Glutamatergic neuron (in vitro differentiated cells): ENCODE results near the gene NOS1AP. TPM values are rescaled to one million over a fixed set of nuclear protein-coding genes. Genes with fewer than 3 reads are reported as not detected.

ENCODE experiments used
- DNase-seq: peaks from one replicate; pipeline ENCODE4 v3.0.0; 2022
- H3K27ac Mint-ChIP-seq: one replicate; pipeline ENCODE4 v1.8.0; 2020; ENCODE audit warnings: mild to moderate bottlenecking, mixed read lengths, inconsistent platforms; ENCODE audit not compliant: unreplicated experiment
- H3K27me3 Mint-ChIP-seq: one replicate; pipeline ENCODE4 v1.8.0; 2020; ENCODE audit warnings: mild to moderate bottlenecking, moderate library complexity, mixed read lengths, inconsistent platforms; ENCODE audit not compliant: unreplicated experiment
- H3K36me3 Mint-ChIP-seq: one replicate; pipeline ENCODE4 v1.8.0; 2020; ENCODE audit warnings: mild to moderate bottlenecking, mixed read lengths, inconsistent platforms; ENCODE audit not compliant: unreplicated experiment
- H3K4me1 Mint-ChIP-seq: one replicate; pipeline ENCODE4 v1.8.0; 2020; ENCODE audit warnings: mild to moderate bottlenecking, low read depth, mixed read lengths, inconsistent platforms; ENCODE audit not compliant: unreplicated experiment
- H3K4me3 Mint-ChIP-seq: one replicate; pipeline ENCODE4 v1.8.0; 2020; ENCODE audit warnings: mild to moderate bottlenecking, mixed read lengths, inconsistent platforms; ENCODE audit not compliant: unreplicated experiment
- H3K9me3 Mint-ChIP-seq: one replicate; pipeline ENCODE4 v1.8.0; 2020; ENCODE audit warnings: mild to moderate bottlenecking, moderate library complexity, mixed read lengths, inconsistent platforms; ENCODE audit not compliant: unreplicated experiment
- CTCF ChIP-seq: fragments of 200-600 bp; sonication (generic); IDR thresholded peaks from one replicate; pipeline ENCODE4 v1.5.0; 2021; ENCODE audit not compliant: partially characterized antibody, unreplicated experiment
- total RNA-seq: library from RNA; stranded (reverse); fragmentation: NEBNext Ultra II Directional; extraction: Animal tissue kit (Norgen Biotek cat#: 25700); gene quantifications from one replicate; pipeline ENCODE4 v1.2.1, GENCODE V29; 2021; ENCODE audit not compliant: unreplicated experiment

Gene NOS1AP
- total RNA-seq, 1 donor from 2014 or later = 12.7 TPM

DNA sequence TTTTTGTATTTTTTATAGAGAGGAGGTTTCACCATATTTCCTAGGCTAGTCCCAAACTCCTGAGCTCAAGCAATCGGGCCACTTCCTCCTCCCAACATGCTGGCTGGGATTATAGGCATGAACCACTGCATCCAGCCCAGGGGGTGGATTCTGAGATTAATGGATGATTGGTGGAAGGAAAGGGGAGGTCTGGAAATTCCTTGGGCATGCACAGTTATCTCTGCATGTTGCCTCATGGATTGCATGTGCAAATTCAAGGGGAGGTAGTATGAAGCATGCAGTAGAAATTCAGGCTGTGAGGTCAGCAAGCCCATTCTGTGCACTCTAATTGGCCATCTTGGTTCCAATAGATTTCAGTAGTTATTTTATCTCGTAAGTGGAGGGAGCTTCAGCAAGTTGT lies 182.7 kb downstream of the NOS1AP start:
- no peak for TF ChIP-seq CTCF
- Mint-ChIP-seq H3K27me3 (no peaks in the 10 kb centered on the region), H3K36me3 (no peaks in the 10 kb centered on the region), H3K4me1 (peaks cover 2% of the 10 kb centered on the region), H3K27ac (no peak overlapping the region), H3K9me3 (no peaks in the 10 kb centered on the region), H3K4me3 (no peak overlapping the region)
- no peak for DNase-seq

GRCh38 chr1:162253790-162254189 lies 184.3 kb downstream of the NOS1AP start:
- Mint-ChIP-seq H3K4me1 (peaks cover 2% of the 10 kb centered on the region), H3K27ac (no peak overlapping the region), H3K4me3 (no peak overlapping the region), H3K27me3 (no peaks in the 10 kb centered on the region), H3K9me3 (no peaks in the 10 kb centered on the region), H3K36me3 (no peaks in the 10 kb centered on the region)
- no peak for TF ChIP-seq CTCF
- DNase-seq = no peak

- DNase-seq = no peak
- H3K36me3 Mint-ChIP-seq = no peaks in the 10 kb centered on the region
- H3K4me3 Mint-ChIP-seq = no peak overlapping the region
- H3K9me3 Mint-ChIP-seq = no peaks in the 10 kb centered on the region
- H3K4me1 Mint-ChIP-seq = peaks cover 2% of the 10 kb centered on the region
- TF ChIP-seq CTCF = no peak
- no peak overlapping the region for H3K27ac Mint-ChIP-seq
- no peaks in the 10 kb centered on the region for H3K27me3 Mint-ChIP-seq
Observed at GRCh38 chr1:162256287-162256686, 186.8 kb downstream of the NOS1AP start.

- no peak for TF ChIP-seq CTCF
- H3K9me3 Mint-ChIP-seq = no peaks in the 10 kb centered on the region
- H3K27ac Mint-ChIP-seq = no peak overlapping the region
- peaks cover 2% of the 10 kb centered on the region for H3K4me1 Mint-ChIP-seq
- H3K27me3 Mint-ChIP-seq = no peaks in the 10 kb centered on the region
- H3K36me3 Mint-ChIP-seq = no peaks in the 10 kb centered on the region
- no peak overlapping the region for H3K4me3 Mint-ChIP-seq
- DNase-seq = no peak
Observed at GRCh38 chr1:162258394-162258793, 188.9 kb downstream of the NOS1AP start.

- Mint-ChIP-seq H3K9me3 (no peaks in the 10 kb centered on the region), H3K36me3 (no peaks in the 10 kb centered on the region), H3K4me3 (no peak overlapping the region), H3K27ac (no peak overlapping the region), H3K4me1 (no peaks in the 10 kb centered on the region), H3K27me3 (no peaks in the 10 kb centered on the region)
- no peak for DNase-seq
- no peak for TF ChIP-seq CTCF
Observed at GRCh38 chr1:162259894-162260455, 190.5 kb downstream of the NOS1AP start.
